WERI-Rb-1 (cell line): Measurements from ENCODE around the gene PPBP.

Source experiments
- DNase-seq: peaks from one replicate; pipeline ENCODE4 v3.0.0-alpha.2; 2020
- H3K27ac ChIP-seq: fragments of 250-450 bp; sonication (Bioruptor Pico); 2 replicates; pipeline ENCODE4 v1.5.1; 2020; ENCODE audit warnings: mild to moderate bottlenecking, moderate library complexity
- H3K27me3 ChIP-seq: fragments of 250-450 bp; sonication (Bioruptor Pico); 2 replicates; pipeline ENCODE4 v1.5.1; 2021; ENCODE audit warnings: mild to moderate bottlenecking, low read depth, moderate library complexity; ENCODE audit not compliant: insufficient read depth, severe bottlenecking
- H3K36me3 ChIP-seq: fragments of 250-450 bp; sonication (Bioruptor Pico); 2 replicates; pipeline ENCODE4 v1.5.1; 2020; ENCODE audit warnings: mild to moderate bottlenecking, moderate library complexity
- H3K4me3 ChIP-seq: 2 replicates; pipeline ENCODE4 v1.5.1; 2011; ENCODE audit warnings: low read depth, mild to moderate bottlenecking, control low read depth, low read length
- H3K9me3 ChIP-seq: fragments of 250-450 bp; sonication (Bioruptor Pico); 2 replicates; pipeline ENCODE4 v1.5.1; 2021; ENCODE audit warnings: mild to moderate bottlenecking, moderate library complexity; ENCODE audit not compliant: severe bottlenecking
- CTCF ChIP-seq: IDR thresholded peaks from 2 replicates; pipeline ENCODE4 v1.5.1; 2011; ENCODE audit warnings: low read depth, mild to moderate bottlenecking, control low read depth, inconsistent platforms, low read length

The PPBP gene

GRCh38 chr4:73992050-73992449 is 4.1 kb upstream of the PPBP start:
- no peak for DNase-seq
- Histone ChIP-seq H3K27ac (no peak overlapping the region), H3K9me3 (no peaks in the 10 kb centered on the region), H3K4me3 (no peak overlapping the region), H3K36me3 (no peaks in the 10 kb centered on the region), H3K27me3 (no peaks in the 10 kb centered on the region)
- no peak for TF ChIP-seq CTCF

- H3K27me3 ChIP-seq, result no peaks in the 10 kb centered on the region
- H3K9me3 ChIP-seq, result no peaks in the 10 kb centered on the region
- no peaks in the 10 kb centered on the region for H3K36me3 ChIP-seq
- no peak overlapping the region for H3K27ac ChIP-seq
- H3K4me3 ChIP-seq, result no peak overlapping the region
- TF ChIP-seq CTCF, result no peak
- DNase-seq, result no peak
Observed at GRCh38 chr4:73991742-73992000, 3.7 kb upstream of the PPBP start.

GRCh38 chr4:73990988-73991741 is 3.2 kb upstream of the PPBP start:
- H3K36me3 ChIP-seq, result no peaks in the 10 kb centered on the region
- H3K9me3 ChIP-seq, result no peaks in the 10 kb centered on the region
- no peak overlapping the region for H3K4me3 ChIP-seq
- no peak overlapping the region for H3K27ac ChIP-seq
- DNase-seq, result no peak
- H3K27me3 ChIP-seq, result no peaks in the 10 kb centered on the region
- TF ChIP-seq CTCF, result no peak

GRCh38 chr4:73989928-73990327 is 1.9 kb upstream of the PPBP start:
- no peak overlapping the region for H3K4me3 ChIP-seq
- H3K9me3 ChIP-seq, result no peaks in the 10 kb centered on the region
- H3K27ac ChIP-seq, result no peak overlapping the region
- no peak for TF ChIP-seq CTCF
- no peaks in the 10 kb centered on the region for H3K27me3 ChIP-seq
- DNase-seq, result no peak
- H3K36me3 ChIP-seq, result no peaks in the 10 kb centered on the region

GRCh38 chr4:73989031-73989430 is 1.0 kb upstream of the PPBP start:
- Histone ChIP-seq H3K36me3 (no peaks in the 10 kb centered on the region), H3K27me3 (no peaks in the 10 kb centered on the region), H3K4me3 (no peak overlapping the region), H3K9me3 (no peaks in the 10 kb centered on the region), H3K27ac (no peak overlapping the region)
- no peak for DNase-seq
- TF ChIP-seq CTCF, result no peak

GRCh38 chr4:73985528-73985852 is 2.5 kb downstream of the PPBP start:
- no peak for TF ChIP-seq CTCF
- no peak for DNase-seq
- H3K27me3 ChIP-seq, result no peaks in the 10 kb centered on the region
- no peak overlapping the region for H3K4me3 ChIP-seq
- H3K36me3 ChIP-seq, result no peaks in the 10 kb centered on the region
- no peaks in the 10 kb centered on the region for H3K9me3 ChIP-seq
- H3K27ac ChIP-seq, result no peak overlapping the region
